ENCODE measurements around the gene NAA15. TPM values are rescaled to one million over a fixed set of nuclear protein-coding genes. Genes with fewer than 3 reads are reported as not detected.
"Not testable (repeated sequence)": the region's sequence is repeated elsewhere in the genome, so short reads cannot be mapped to it uniquely, and the experiment has no call there.

The NAA15 gene
- total RNA-seq (2022) (54.9 and 80.6 TPM in 2 replicates), Bru-seq, nascent RNA (percentile 91 among the genes with signal in this experiment), BruChase-seq, experiment 1, labeled RNA remaining after a 6-hour chase (percentile 92 among the genes with signal in this experiment), BruChase-seq, experiment 2, labeled RNA remaining after a 2-hour chase (percentile 89 among the genes with signal in this experiment)
- long read RNA-seq, full-length matches to known transcripts = 46 of 65 reads
- long read RNA-seq, partial matches to known transcripts = 9 of 65 reads
- long read RNA-seq, other reads (novel, unspliced or antisense) = 10 of 65 reads

GRCh38 chr4:139301113-139301820 lies at the start of gene NAA15:
Gene NAA15, plus strand, starts transcription at chr4:139301505. Its CDS starts 273 bp downstream, at chr4:139301778.
- ChIA-PET CTCF (interaction anchor here (0.5 to 1.6 kb wide), 11 partner anchors 14 to 134 kb away, joined by 3 to 5 read pairs (median 3); no protein-coding TSS in a partner anchor), POLR2A (interaction anchor here (0.6 to 5.2 kb wide), 63 partner anchors 8 to 1266 kb away, joined by 3 to 254 read pairs (median 5); partner anchors contain the start of genes ELF2, NOCT, RAB33B and SETD7)
- H3K9me3 Mint-ChIP-seq (ENCODE audit: unreplicated experiment) = no peaks in the 10 kb centered on the region
- peaks cover 7% of the 10 kb centered on the region for H3K4me1 Mint-ChIP-seq (ENCODE audit: insufficient read depth, unreplicated experiment)
- intact Hi-C loops (cut with micrococcal nuclease) = loop anchor here (5.0 kb wide), 2 partner anchors 151 to 219 kb away; partner anchors contain the start of gene RAB33B
- peak within 1 kb of the TSS; percentile 87 for H3K4me3 Mint-ChIP-seq (ENCODE audit: unreplicated experiment)
- peaks cover 16% of the 10 kb centered on the region for H3K36me3 Mint-ChIP-seq (ENCODE audit: insufficient read depth, unreplicated experiment)
- H3K27ac Mint-ChIP-seq (ENCODE audit: low read depth, unreplicated experiment) = peak within 1 kb of the TSS; percentile 98
- no TSS peak for BruUV-seq (replicated peaks)
- no peaks in the 10 kb centered on the region for H3K27me3 Mint-ChIP-seq (ENCODE audit: insufficient read depth, unreplicated experiment)
- no peak for TF ChIP-seq CTCF (IDR thresholded peaks at IDR 0.05; ENCODE audit: unreplicated experiment)
- peak; percentile 98 for DNase-seq (ENCODE audit: unreplicated experiment)

GRCh38 chr4:139253046-139253445 lies 48.3 kb upstream of the NAA15 start:
- ChIA-PET CTCF (interaction anchor here (2.9 kb wide), 1 partner anchor 9 kb away, joined by 12 read pairs; no protein-coding TSS in a partner anchor), POLR2A (interaction anchor here (1.2 to 2.4 kb wide), 2 partner anchors 10 to 35 kb away, joined by 3 to 19 read pairs; no protein-coding TSS in a partner anchor)
- no peaks in the 10 kb centered on the region for H3K9me3 Mint-ChIP-seq (ENCODE audit: unreplicated experiment)
- H3K4me3 Mint-ChIP-seq (ENCODE audit: unreplicated experiment) = no peak overlapping the region
- no peak overlapping the region for H3K27ac Mint-ChIP-seq (ENCODE audit: low read depth, unreplicated experiment)
- H3K4me1 Mint-ChIP-seq (ENCODE audit: insufficient read depth, unreplicated experiment) = no peaks in the 10 kb centered on the region
- H3K36me3 Mint-ChIP-seq (ENCODE audit: insufficient read depth, unreplicated experiment) = peaks cover 6% of the 10 kb centered on the region
- BruUV-seq (replicated peaks) = no TSS peak
- intact Hi-C loops (cut with micrococcal nuclease) = no loop called here
- DNase-seq (ENCODE audit: unreplicated experiment) = no peak
- no peak for TF ChIP-seq CTCF (IDR thresholded peaks at IDR 0.05; ENCODE audit: unreplicated experiment)
- no peaks in the 10 kb centered on the region for H3K27me3 Mint-ChIP-seq (ENCODE audit: insufficient read depth, unreplicated experiment)

GRCh38 chr4:139253713-139254112 lies 47.6 kb upstream of the NAA15 start:
- intact Hi-C loops (cut with micrococcal nuclease) = no loop called here
- Mint-ChIP-seq H3K27me3 (ENCODE audit: insufficient read depth, unreplicated experiment) (no peaks in the 10 kb centered on the region), H3K4me3 (ENCODE audit: unreplicated experiment) (no peak overlapping the region)

GRCh38 chr4:139255581-139255980 lies 45.7 kb upstream of the NAA15 start:
- H3K27me3 Mint-ChIP-seq (ENCODE audit: insufficient read depth, unreplicated experiment); H3K4me3 Mint-ChIP-seq (ENCODE audit: unreplicated experiment); intact Hi-C loops (cut with micrococcal nuclease); BruUV-seq (replicated peaks); H3K9me3 Mint-ChIP-seq (ENCODE audit: unreplicated experiment); H3K4me1 Mint-ChIP-seq (ENCODE audit: insufficient read depth, unreplicated experiment); H3K36me3 Mint-ChIP-seq (ENCODE audit: insufficient read depth, unreplicated experiment); H3K27ac Mint-ChIP-seq (ENCODE audit: low read depth, unreplicated experiment); DNase-seq (ENCODE audit: unreplicated experiment): not testable (repeated sequence)
- POLR2A ChIA-PET = interaction anchor here (1.0 to 3.3 kb wide), 2 partner anchors 21 to 45 kb away, joined by 3 to 6 read pairs; partner anchors contain the start of gene NAA15
- CTCF ChIA-PET = interaction anchor here (0.6 kb wide), 1 partner anchor 23 kb away, joined by 4 read pairs; no protein-coding TSS in a partner anchor

More at GRCh38 chr4:139253713-139254112, 47.6 kb upstream of the NAA15 start:
- DNase-seq (ENCODE audit: unreplicated experiment) = no peak
- CTCF ChIA-PET = interaction anchor here (2.9 kb wide), 1 partner anchor 9 kb away, joined by 12 read pairs; no protein-coding TSS in a partner anchor
- POLR2A ChIA-PET = interaction anchor here (0.6 to 2.4 kb wide), 4 partner anchors 9 to 167 kb away, joined by 3 to 19 read pairs (median 3); no protein-coding TSS in a partner anchor
- no peak for TF ChIP-seq CTCF (IDR thresholded peaks at IDR 0.05; ENCODE audit: unreplicated experiment)
- Mint-ChIP-seq H3K27ac (ENCODE audit: low read depth, unreplicated experiment) (no peak overlapping the region), H3K36me3 (ENCODE audit: insufficient read depth, unreplicated experiment) (peaks cover 6% of the 10 kb centered on the region), H3K9me3 (ENCODE audit: unreplicated experiment) (no peaks in the 10 kb centered on the region), H3K4me1 (ENCODE audit: insufficient read depth, unreplicated experiment) (no peaks in the 10 kb centered on the region)
- no TSS peak for BruUV-seq (replicated peaks)
